MCF 10A (cell line): Measurements from ENCODE around the gene GRIP1. TPM values are rescaled to one million over a fixed set of nuclear protein-coding genes. Genes with fewer than 3 reads are reported as not detected.

Experiments
- BruUV-seq: library from RNA; stranded (reverse); fragments of 400-500 nt; replicated peaks from 2 replicates; lab custom pipeline; 2021; lab: Mats Ljungman, UMichigan
- CTCF ChIA-PET: fragments of 300-600 bp; sonication (Branson Sonifier 250); formaldehyde crosslinking; extraction: SDS; loops from one replicate; lab custom pipeline; 2021; ENCODE audit warnings: antibody characterized with exemption, inconsistent platforms; lab: Yijun Ruan, JAX
- POLR2A ChIA-PET: fragments of 300-600, 350-650 bp; sonication (Branson Sonifier 250); formaldehyde crosslinking; extraction: SDS; loops from one replicate; lab custom pipeline; 2020; ENCODE audit warnings: antibody characterized with exemption, inconsistent platforms; lab: Yijun Ruan, JAX
- DNase-seq: peaks from one replicate; pipeline ENCODE4 v3.0.0-alpha.2; 2018; ENCODE audit not compliant: unreplicated experiment
- H3K27ac Mint-ChIP-seq: one replicate; pipeline ENCODE4 v1.8.0; 2022; ENCODE audit warnings: mild to moderate bottlenecking, low read depth, mixed read lengths; ENCODE audit not compliant: unreplicated experiment
- H3K27me3 Mint-ChIP-seq: one replicate; pipeline ENCODE4 v1.8.0; 2022; ENCODE audit warnings: mixed read lengths; ENCODE audit not compliant: insufficient read depth, unreplicated experiment
- H3K36me3 Mint-ChIP-seq: one replicate; pipeline ENCODE4 v1.8.0; 2022; ENCODE audit warnings: mild to moderate bottlenecking, moderate library complexity, mixed read lengths; ENCODE audit not compliant: insufficient read depth, unreplicated experiment
- H3K4me1 Mint-ChIP-seq: one replicate; pipeline ENCODE4 v1.8.0; 2022; ENCODE audit warnings: mixed read lengths; ENCODE audit not compliant: insufficient read depth, unreplicated experiment
- H3K4me3 Mint-ChIP-seq: one replicate; pipeline ENCODE4 v1.8.0; 2022; ENCODE audit warnings: mild to moderate bottlenecking, moderate library complexity, mixed read lengths; ENCODE audit not compliant: unreplicated experiment
- H3K9me3 Mint-ChIP-seq: one replicate; pipeline ENCODE4 v1.8.0; 2022; ENCODE audit warnings: mixed read lengths; ENCODE audit not compliant: unreplicated experiment
- CTCF ChIP-seq: fragments of 200-600 bp; IDR thresholded peaks from one replicate; pipeline ENCODE4 v1.8.0; 2022; ENCODE audit warnings: antibody characterized with exemption, mild to moderate bottlenecking; ENCODE audit not compliant: unreplicated experiment
- intact Hi-C: fragments of 100-400 bp; cut with micrococcal nuclease; formaldehyde crosslinking; loops from 2 replicates; pipeline ENCODE4 v1.14.1; 2022
- total RNA-seq: library from RNA; stranded (reverse); gene quantifications from 2 replicates; pipeline ENCODE4 v1.2.3, GENCODE V29; 2022

GRIP1 gene
- total RNA-seq, 1 experiment from 2014 or later: 8.2 TPM

GRCh38 chr12:66495709-66496108 is 183.2 kb downstream of the GRIP1 start:
- intact Hi-C loops: no loop called here
- CTCF ChIA-PET: no interaction called here
- no peaks in the 10 kb centered on the region for H3K4me1 Mint-ChIP-seq
- H3K27ac Mint-ChIP-seq: no peak overlapping the region
- H3K36me3 Mint-ChIP-seq: no peaks in the 10 kb centered on the region
- no TSS peak for BruUV-seq
- POLR2A ChIA-PET: no interaction called here
- TF ChIP-seq CTCF: no peak
- H3K27me3 Mint-ChIP-seq: no peaks in the 10 kb centered on the region
- H3K9me3 Mint-ChIP-seq: no peaks in the 10 kb centered on the region
- no peak overlapping the region for H3K4me3 Mint-ChIP-seq
- no peak for DNase-seq

- BruUV-seq: no TSS peak
- Mint-ChIP-seq H3K9me3 (peaks cover 8% of the 10 kb centered on the region), H3K27ac (no peak overlapping the region), H3K27me3 (peaks cover under 1% of the 10 kb centered on the region), H3K4me1 (no peaks in the 10 kb centered on the region), H3K4me3 (no peak overlapping the region), H3K36me3 (no peaks in the 10 kb centered on the region)
- intact Hi-C loops: no loop called here
- POLR2A ChIA-PET: no interaction called here
- no peak for TF ChIP-seq CTCF
- no peak for DNase-seq
- CTCF ChIA-PET: no interaction called here
These were observed 185.1 kb downstream of the GRIP1 start for GRCh38 chr12:66493819-66494218.

GRCh38 chr12:66491853-66492252 is 187.0 kb downstream of the GRIP1 start:
- Mint-ChIP-seq H3K4me3 (no peak overlapping the region), H3K27me3 (peaks cover 14% of the 10 kb centered on the region), H3K36me3 (no peaks in the 10 kb centered on the region), H3K4me1 (no peaks in the 10 kb centered on the region), H3K9me3 (peaks cover 8% of the 10 kb centered on the region), H3K27ac (no peak overlapping the region)
- DNase-seq: no peak
- POLR2A ChIA-PET: no interaction called here
- CTCF ChIA-PET: no interaction called here
- TF ChIP-seq CTCF: no peak
- intact Hi-C loops: no loop called here
- BruUV-seq: no TSS peak

- TF ChIP-seq CTCF: no peak
- POLR2A ChIA-PET: no interaction called here
- Mint-ChIP-seq H3K4me1 (no peaks in the 10 kb centered on the region), H3K27me3 (peaks cover 1% of the 10 kb centered on the region), H3K36me3 (no peaks in the 10 kb centered on the region), H3K9me3 (peaks cover 7% of the 10 kb centered on the region), H3K27ac (no peak overlapping the region), H3K4me3 (no peak overlapping the region)
- intact Hi-C loops: no loop called here
- CTCF ChIA-PET: interaction anchor here (0.6 kb wide), 1 partner anchor 1836 kb away, joined by 4 read pairs; no protein-coding TSS in a partner anchor
- no TSS peak for BruUV-seq
- no peak for DNase-seq
These were observed 196.3 kb downstream of the GRIP1 start for GRCh38 chr12:66482351-66483203.
